Trophoblast cell (in vitro differentiated cells and primary cell): ENCODE measurements around the gene FOSB.

ENCODE experiments used
- DNase-seq, 2 donors: peaks; one replicate each; pipeline ENCODE4 v3.0.0-alpha.2; 2016
- H2AFZ ChIP-seq: 2 replicates; pipeline ENCODE4 v1.6.1; 2013; ENCODE audit warnings: low read length, moderate library complexity, mild to moderate bottlenecking; ENCODE audit not compliant: insufficient read depth, poor library complexity
- H2AK5ac ChIP-seq: 2 replicates; pipeline ENCODE4 v1.6.1; 2013; ENCODE audit warnings: mild to moderate bottlenecking, low read length
- H2BK120ac ChIP-seq: 2 replicates; pipeline ENCODE4 v1.6.1; 2013; ENCODE audit warnings: low read length, mild to moderate bottlenecking, moderate library complexity; ENCODE audit not compliant: insufficient read depth, poor library complexity
- H2BK12ac ChIP-seq: 2 replicates; pipeline ENCODE4 v1.6.1; 2013; ENCODE audit warnings: mild to moderate bottlenecking, low read length, moderate library complexity
- H2BK5ac ChIP-seq: 2 replicates; pipeline ENCODE4 v1.6.1; 2013; ENCODE audit warnings: low read length, low read depth, moderate library complexity, mild to moderate bottlenecking; ENCODE audit not compliant: poor library complexity
- H3K14ac ChIP-seq: 2 replicates; pipeline ENCODE4 v1.6.1; 2013; ENCODE audit warnings: mild to moderate bottlenecking, low read length
- H3K18ac ChIP-seq: 2 replicates; pipeline ENCODE4 v1.6.1; 2013; ENCODE audit warnings: mild to moderate bottlenecking, low read length
- H3K23ac ChIP-seq: 2 replicates; pipeline ENCODE4 v1.6.1; 2013; ENCODE audit warnings: low read length
- H3K27ac ChIP-seq: 2 replicates; pipeline ENCODE4 v1.5.1; 2013; ENCODE audit warnings: low read depth, mild to moderate bottlenecking, inconsistent platforms, low read length, moderate library complexity
- H3K27me3 ChIP-seq: 2 replicates; pipeline ENCODE4 v1.6.1; 2013; ENCODE audit warnings: inconsistent platforms, mild to moderate bottlenecking, low read length, moderate library complexity; ENCODE audit not compliant: insufficient read depth
- H3K36me3 ChIP-seq, 2 experiments: 1 replicate in 1 of 2; 2 replicates in 1 of 2; pipeline ENCODE4 v1.6.1; 2013; ENCODE audit warnings: low read length in 2 of 2, mild to moderate bottlenecking in 2 of 2, moderate library complexity in 1 of 2; ENCODE audit not compliant: insufficient read depth in 2 of 2, control insufficient read depth in 1 of 2
- H3K4ac ChIP-seq: 2 replicates; pipeline ENCODE4 v1.6.1; 2013; ENCODE audit warnings: low read depth, mild to moderate bottlenecking, low read length, moderate library complexity
- H3K4me1 ChIP-seq, 2 experiments: 1 replicate in 1 of 2; 2 replicates in 1 of 2; pipeline ENCODE4 v1.6.1; 2013; ENCODE audit warnings: low read length in 2 of 2, mild to moderate bottlenecking in 2 of 2, moderate library complexity in 1 of 2; ENCODE audit not compliant: insufficient read depth in 2 of 2, control insufficient read depth in 1 of 2
- H3K4me2 ChIP-seq: 2 replicates; pipeline ENCODE4 v1.6.1; 2013; ENCODE audit warnings: inconsistent platforms, mild to moderate bottlenecking, low read length, moderate library complexity
- H3K4me3 ChIP-seq: 2 replicates; pipeline ENCODE4 v1.5.1; 2013; ENCODE audit warnings: mild to moderate bottlenecking, low read depth, low read length, inconsistent platforms
- H3K79me1 ChIP-seq: one replicate; pipeline ENCODE4 v1.6.1; 2013; ENCODE audit warnings: low read length
- H3K79me2 ChIP-seq: 2 replicates; pipeline ENCODE4 v1.6.1; 2013; ENCODE audit warnings: low read length, mild to moderate bottlenecking; ENCODE audit not compliant: control insufficient read depth, insufficient read depth, poor library complexity
- H3K9ac ChIP-seq: 2 replicates; pipeline ENCODE4 v1.6.1; 2013; ENCODE audit warnings: mild to moderate bottlenecking, low read length
- H3K9me3 ChIP-seq: 2 replicates; pipeline ENCODE4 v1.6.1; 2013; ENCODE audit warnings: low read depth, mild to moderate bottlenecking, control low read depth, inconsistent platforms, low read length; ENCODE audit not compliant: insufficient read depth
- H4K12ac ChIP-seq: 2 replicates; pipeline ENCODE4 v1.6.1; 2013; ENCODE audit warnings: low read depth, mild to moderate bottlenecking, low read length, moderate library complexity
- H4K8ac ChIP-seq: 2 replicates; pipeline ENCODE4 v1.6.1; 2013; ENCODE audit warnings: low read depth, mild to moderate bottlenecking, low read length, moderate library complexity
- H4K91ac ChIP-seq: one replicate; pipeline ENCODE4 v1.6.1; 2013; ENCODE audit warnings: low read depth, mild to moderate bottlenecking, low read length, moderate library complexity
- WGBS: extraction: QIAGEN DNeasy Blood & Tissue Kit; methylation state at CpG from one replicate; pipeline ENCODE4 v1.1.7; 2013; ENCODE audit warnings: missing lambda C conversion rate; ENCODE audit not compliant: insufficient read length, insufficient coverage; ENCODE audit errors: extremely low coverage; 5-methylcytosine and 5-hydroxymethylcytosine counted together

The FOSB gene

DNA sequence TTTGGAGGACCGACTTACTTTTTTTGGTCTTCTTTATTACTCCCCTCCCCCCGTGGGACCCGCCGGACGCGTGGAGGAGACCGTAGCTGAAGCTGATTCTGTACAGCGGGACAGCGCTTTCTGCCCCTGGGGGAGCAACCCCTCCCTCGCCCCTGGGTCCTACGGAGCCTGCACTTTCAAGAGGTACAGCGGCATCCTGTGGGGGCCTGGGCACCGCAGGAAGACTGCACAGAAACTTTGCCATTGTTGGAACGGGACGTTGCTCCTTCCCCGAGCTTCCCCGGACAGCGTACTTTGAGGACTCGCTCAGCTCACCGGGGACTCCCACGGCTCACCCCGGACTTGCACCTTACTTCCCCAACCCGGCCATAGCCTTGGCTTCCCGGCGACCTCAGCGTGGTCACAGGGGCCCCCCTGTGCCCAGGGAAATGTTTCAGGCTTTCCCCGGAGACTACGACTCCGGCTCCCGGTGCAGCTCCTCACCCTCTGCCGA, 409 bp downstream of the FOSB start:
- H3K4me3 ChIP-seq: peak overlapping the region; percentile 75
- peak overlapping the region; percentile 33 for H2AFZ ChIP-seq
- H3K27ac ChIP-seq: no peak overlapping the region
- H2AK5ac ChIP-seq: no peak overlapping the region
- peaks cover 9% of the 10 kb centered on the region for H3K79me1 ChIP-seq
- H3K9me3 ChIP-seq: peaks cover 4% of the 10 kb centered on the region
- peaks cover 14 to 18% of the 10 kb centered on the region in 2 experiments for H3K36me3 ChIP-seq
- H3K14ac ChIP-seq: no peak overlapping the region
- peak overlapping the region; percentile 35 for H3K9ac ChIP-seq
- peaks cover 11 to 14% of the 10 kb centered on the region in 2 experiments for H3K4me1 ChIP-seq
- no peak overlapping the region for H3K4ac ChIP-seq
- H3K4me2 ChIP-seq: peak overlapping the region; percentile 98
- H4K91ac ChIP-seq: no peak overlapping the region
- H4K12ac ChIP-seq: no peak overlapping the region
- H3K27me3 ChIP-seq: no peaks in the 10 kb centered on the region
- no peak overlapping the region for H3K23ac ChIP-seq
- no peak overlapping the region for H4K8ac ChIP-seq
- DNase-seq: no peak
- no peak overlapping the region for H2BK120ac ChIP-seq
- WGBS: no CpG with 5 or more reads among the region's 31 CpGs
- no peak overlapping the region for H2BK5ac ChIP-seq
- peak overlapping the region; percentile 30 for H3K18ac ChIP-seq
- peaks cover 2% of the 10 kb centered on the region for H3K79me2 ChIP-seq
- no peak overlapping the region for H2BK12ac ChIP-seq

DNA sequence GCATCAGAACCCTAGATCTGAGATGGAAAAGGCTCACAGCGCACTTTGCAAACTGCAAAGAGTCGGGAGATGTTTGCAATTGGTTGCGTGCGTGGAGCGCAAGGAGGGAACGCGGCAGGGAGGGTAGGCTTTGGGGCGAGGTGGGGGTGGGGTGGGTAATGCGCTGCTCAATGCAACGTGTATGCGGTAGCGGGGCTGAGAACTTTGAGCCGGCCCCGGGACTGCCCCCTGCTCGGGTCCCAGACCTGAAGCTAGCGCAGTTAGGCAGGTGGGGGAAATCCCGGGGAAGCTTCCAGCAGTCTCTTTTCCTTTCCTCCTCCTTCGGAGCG, 971 bp downstream of the FOSB start:
- peak overlapping the region; percentile 77 for H4K8ac ChIP-seq
- no CpG with 5 or more reads among the region's 19 CpGs for WGBS
- peak overlapping the region; percentile 26 for H3K27ac ChIP-seq
- H3K23ac ChIP-seq: no peak overlapping the region
- no peaks in the 10 kb centered on the region for H3K27me3 ChIP-seq
- no peak overlapping the region for H2AK5ac ChIP-seq
- H3K4me1 ChIP-seq: peaks cover 11 to 14% of the 10 kb centered on the region in 2 experiments
- peaks cover 2% of the 10 kb centered on the region for H3K79me2 ChIP-seq
- no peak for DNase-seq
- H2AFZ ChIP-seq: peak overlapping the region; percentile 78
- H3K18ac ChIP-seq: peak overlapping the region; percentile 17
- no peak overlapping the region for H2BK5ac ChIP-seq
- peak overlapping the region; percentile 98 for H3K4me2 ChIP-seq
- peak overlapping the region; percentile 43 for H4K91ac ChIP-seq
- H3K9me3 ChIP-seq: peaks cover 4% of the 10 kb centered on the region
- no peak overlapping the region for H2BK12ac ChIP-seq
- H3K36me3 ChIP-seq: peaks cover 14 to 21% of the 10 kb centered on the region in 2 experiments
- no peak overlapping the region for H4K12ac ChIP-seq
- peak overlapping the region; percentile 76 for H3K9ac ChIP-seq
- H3K4ac ChIP-seq: no peak overlapping the region
- H3K4me3 ChIP-seq: peak overlapping the region; percentile 75
- peak overlapping the region; percentile 63 for H3K14ac ChIP-seq
- H3K79me1 ChIP-seq: peaks cover 9% of the 10 kb centered on the region
- peak overlapping the region; percentile 53 for H2BK120ac ChIP-seq

- no peak overlapping the region for H2BK5ac ChIP-seq
- peaks cover 14 to 21% of the 10 kb centered on the region in 2 experiments for H3K36me3 ChIP-seq
- H3K79me1 ChIP-seq: peaks cover 9% of the 10 kb centered on the region
- H4K8ac ChIP-seq: peak overlapping the region; percentile 77
- no peak overlapping the region for H3K4ac ChIP-seq
- H3K27me3 ChIP-seq: no peaks in the 10 kb centered on the region
- no peak overlapping the region for H3K23ac ChIP-seq
- H3K9ac ChIP-seq: peak overlapping the region; percentile 76
- peaks cover 4% of the 10 kb centered on the region for H3K9me3 ChIP-seq
- H2BK12ac ChIP-seq: no peak overlapping the region
- peak overlapping the region; percentile 29 for H3K27ac ChIP-seq
- WGBS: no CpG with 5 or more reads among the region's 66 CpGs
- H3K79me2 ChIP-seq: peaks cover 2% of the 10 kb centered on the region
- H4K91ac ChIP-seq: peak overlapping the region; percentile 43
- peak overlapping the region; percentile 98 for H3K4me2 ChIP-seq
- H2AFZ ChIP-seq: peak overlapping the region; percentile 84
- H3K14ac ChIP-seq: peak overlapping the region; percentile 63
- no peak overlapping the region for H2AK5ac ChIP-seq
- peak overlapping the region; percentile 79 for H3K4me3 ChIP-seq
- H3K4me1 ChIP-seq: peaks cover 11 to 14% of the 10 kb centered on the region in 2 experiments
- H4K12ac ChIP-seq: no peak overlapping the region
- DNase-seq: peak; percentile 57 to 68
- H2BK120ac ChIP-seq: peak overlapping the region; percentile 53
- H3K18ac ChIP-seq: peak overlapping the region; percentile 17
Observed at GRCh38 chr19:45469132-45469944, 1.5 kb downstream of the FOSB start.

- Histone ChIP-seq H3K27me3 (no peaks in the 10 kb centered on the region), H3K79me1 (peaks cover 9% of the 10 kb centered on the region), H2AFZ (peak overlapping the region; percentile 18), H3K4ac (no peak overlapping the region), H3K23ac (peak overlapping the region; percentile 56), H3K79me2 (peaks cover 2% of the 10 kb centered on the region), H4K12ac (no peak overlapping the region), H3K4me3 (peak overlapping the region; percentile 25), H3K14ac (no peak overlapping the region), H4K8ac (no peak overlapping the region), H3K4me1 (peaks cover 6 to 9% of the 10 kb centered on the region in 2 experiments), H3K27ac (no peak overlapping the region), H2BK12ac (no peak overlapping the region), H3K18ac (no peak overlapping the region), H2BK120ac (no peak overlapping the region), H4K91ac (no peak overlapping the region), H3K9ac (peak overlapping the region; percentile 44), H3K4me2 (peak overlapping the region; percentile 98), H2AK5ac (no peak overlapping the region), H3K9me3 (peaks cover 4% of the 10 kb centered on the region), H2BK5ac (no peak overlapping the region), H3K36me3 (peaks cover 14 to 21% of the 10 kb centered on the region in 2 experiments)
- WGBS: no CpG with 5 or more reads among the region's 33 CpGs
- peak; percentile 48 to 65 for DNase-seq
Observed at GRCh38 chr19:45469945-45470761, 2.4 kb downstream of the FOSB start.
